Fibroblast of skin of right quadriceps (primary cell): ENCODE measurements around the gene RASSF3.

Source experiments
- DNase-seq: peaks from one replicate; pipeline ENCODE4 v3.0.0-alpha.2; 2013

Gene RASSF3

GRCh38 chr12:64736771-64737170 lies 126.5 kb downstream of the RASSF3 start:
- DNase-seq, result no peak

- no peak for DNase-seq
These were observed 127.2 kb downstream of the RASSF3 start for GRCh38 chr12:64737539-64737938.

- DNase-seq, result no peak
These were observed 129.5 kb downstream of the RASSF3 start for GRCh38 chr12:64739778-64740177.

- no peak for DNase-seq
These were observed 130.4 kb downstream of the RASSF3 start for GRCh38 chr12:64740646-64741045.

GRCh38 chr12:64742416-64742815 lies 132.1 kb downstream of the RASSF3 start:
- no peak for DNase-seq

- no peak for DNase-seq
These were observed 132.9 kb downstream of the RASSF3 start for GRCh38 chr12:64743206-64743605.

GRCh38 chr12:64744422-64745258 lies 134.3 kb downstream of the RASSF3 start:
- DNase-seq, result peak; percentile 13

GRCh38 chr12:64745259-64745807 lies 135.0 kb downstream of the RASSF3 start:
- no peak for DNase-seq

- DNase-seq, result no peak
These were observed 135.7 kb downstream of the RASSF3 start for GRCh38 chr12:64745980-64746379.

GRCh38 chr12:64746663-64747062 lies 136.4 kb downstream of the RASSF3 start:
- peak; percentile 48 for DNase-seq
